ENCODE results near the gene RNF5.
"Not testable (repeated sequence)": the region's sequence is repeated elsewhere in the genome, so short reads cannot be mapped to it uniquely, and the experiment has no call there.

The RNF5 gene

GRCh38 chr6:32208996-32209395 lies 30.8 kb downstream of the RNF5 start:
- no peak overlapping the region for H3K4me3 ChIP-seq (ENCODE audit: low read depth, low read length)
- no peak for TF ChIP-seq CTCF (IDR thresholded peaks at IDR 0.05; ENCODE audit: borderline replicate concordance, insufficient read depth, low read depth, low read length)

GRCh38 chr6:32210191-32210601 lies 32.0 kb downstream of the RNF5 start:
- TF ChIP-seq CTCF (IDR thresholded peaks at IDR 0.05; ENCODE audit: borderline replicate concordance, insufficient read depth, low read depth, low read length), result no peak
- no peak overlapping the region for H3K4me3 ChIP-seq (ENCODE audit: low read depth, low read length)

- not testable (repeated sequence) for H3K4me3 ChIP-seq (ENCODE audit: low read depth, low read length)
Observed at GRCh38 chr6:32211432-32211831, 33.2 kb downstream of the RNF5 start.

GRCh38 chr6:32212076-32212760 lies 34.0 kb downstream of the RNF5 start:
- no peak for TF ChIP-seq CTCF (IDR thresholded peaks at IDR 0.05; ENCODE audit: borderline replicate concordance, insufficient read depth, low read depth, low read length)
- no peak overlapping the region for H3K4me3 ChIP-seq (ENCODE audit: low read depth, low read length)

GRCh38 chr6:32213649-32214048 lies 35.4 kb downstream of the RNF5 start:
- H3K4me3 ChIP-seq (ENCODE audit: low read depth, low read length), result no peak overlapping the region
- no peak for TF ChIP-seq CTCF (IDR thresholded peaks at IDR 0.05; ENCODE audit: borderline replicate concordance, insufficient read depth, low read depth, low read length)

- H3K4me3 ChIP-seq (ENCODE audit: low read depth, low read length), result no peak overlapping the region
- no peak for TF ChIP-seq CTCF (IDR thresholded peaks at IDR 0.05; ENCODE audit: borderline replicate concordance, insufficient read depth, low read depth, low read length)
Observed at GRCh38 chr6:32214126-32214525, 35.9 kb downstream of the RNF5 start.

GRCh38 chr6:32215617-32216016 lies 37.4 kb downstream of the RNF5 start:
- no peak for TF ChIP-seq CTCF (IDR thresholded peaks at IDR 0.05; ENCODE audit: borderline replicate concordance, insufficient read depth, low read depth, low read length)
- H3K4me3 ChIP-seq (ENCODE audit: low read depth, low read length), result no peak overlapping the region
